Measurements from ENCODE around the gene WFDC1.

Gene WFDC1

DNA sequence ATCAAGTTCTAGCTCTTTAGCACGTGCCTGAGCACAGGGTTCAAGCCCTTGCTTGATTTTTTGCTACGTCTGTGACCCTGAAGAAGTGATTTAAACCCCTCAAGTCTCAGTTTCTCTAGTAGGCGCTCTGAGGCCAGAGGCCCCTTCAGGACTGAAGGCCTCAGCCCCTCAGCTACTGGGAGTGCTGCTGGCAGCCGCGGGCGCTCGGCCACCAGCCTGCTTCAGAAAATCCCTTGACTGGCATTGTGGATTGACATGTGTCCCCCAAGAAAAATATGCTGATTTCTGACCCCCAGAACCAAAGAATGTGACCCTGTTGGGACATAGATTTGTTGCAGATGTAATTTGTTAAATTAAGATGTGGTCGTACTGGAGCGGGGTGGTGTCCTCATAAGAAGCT, 20.2 kb upstream of the WFDC1 start:
- DNase-seq, result no peak

DNA sequence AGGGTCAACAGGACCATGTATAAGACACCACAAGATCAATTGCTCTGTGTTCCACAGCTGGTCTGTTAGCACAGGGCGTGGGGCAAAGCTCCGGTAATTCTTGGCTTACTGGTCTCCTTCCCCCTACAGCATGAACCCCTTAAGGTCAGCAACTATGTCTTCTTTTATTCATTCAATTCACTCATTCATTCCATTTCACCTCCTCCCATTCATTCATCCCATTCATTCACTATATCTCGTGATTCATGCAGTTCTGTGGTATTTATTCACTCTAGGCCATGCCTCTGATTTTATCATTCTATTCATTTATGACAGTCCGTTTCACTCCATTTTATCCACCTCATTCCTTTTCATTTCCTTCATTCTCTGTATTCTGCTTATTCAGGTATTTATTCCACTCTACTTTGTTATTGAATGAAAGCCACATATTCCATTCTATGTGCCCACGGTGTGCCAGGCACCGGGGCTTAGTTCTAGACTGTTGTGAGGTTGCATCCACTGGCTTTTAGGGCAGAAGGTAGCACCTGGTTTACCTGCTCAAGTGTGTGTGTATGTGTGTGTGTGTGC, 19.0 kb upstream of the WFDC1 start:
- DNase-seq, result no peak

GRCh38 chr16:84277244-84277823, 17.3 kb upstream of the WFDC1 start:
- DNase-seq, result peak; percentile 46

- no peak for DNase-seq
These were observed 16.3 kb upstream of the WFDC1 start for GRCh38 chr16:84278333-84278732.

- no peak for DNase-seq
These were observed 15.7 kb upstream of the WFDC1 start for GRCh38 chr16:84278968-84279367.

DNA sequence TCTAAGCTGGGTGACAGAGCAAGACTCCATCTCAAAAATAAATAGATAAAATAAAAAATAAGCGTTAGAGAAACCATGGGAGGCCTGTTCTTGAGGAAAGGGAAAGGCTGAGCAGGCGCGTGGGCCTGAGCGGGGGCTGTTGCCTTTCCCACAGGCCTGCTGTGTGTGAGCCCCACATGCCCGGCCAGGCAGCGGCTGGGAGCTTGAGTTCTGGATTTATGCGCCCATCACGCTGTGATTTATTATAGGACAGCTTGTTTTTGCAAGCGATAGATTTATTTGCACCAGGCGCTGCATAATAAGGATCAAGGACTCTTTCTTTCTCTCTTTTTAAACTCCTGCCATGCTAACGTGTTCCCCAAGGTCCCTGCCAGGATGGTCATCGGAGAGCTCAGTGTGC, 14.8 kb upstream of the WFDC1 start:
- DNase-seq, result no peak

DNA sequence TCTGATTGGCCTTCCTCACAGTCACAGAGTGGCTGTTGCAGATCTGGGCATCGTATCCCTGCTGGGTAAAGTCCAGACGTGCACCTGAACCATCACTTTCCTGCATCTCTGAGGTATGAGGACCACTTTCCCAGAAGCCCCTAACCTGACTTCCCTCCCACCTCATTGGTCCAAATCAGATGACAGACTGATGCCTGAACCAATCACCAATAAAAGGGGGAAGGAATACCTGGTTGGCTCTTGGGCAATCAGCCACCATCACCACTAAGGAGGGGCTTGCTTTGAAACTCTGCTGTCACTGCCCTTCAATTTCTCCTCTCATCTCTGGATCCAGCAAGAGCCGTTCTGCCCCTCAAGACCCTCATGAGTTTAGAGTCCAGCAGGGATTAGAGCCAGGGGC, 13.6 kb upstream of the WFDC1 start:
- no peak for DNase-seq

GRCh38 chr16:84282533-84282932, 12.1 kb upstream of the WFDC1 start:
- DNase-seq, result no peak

DNA sequence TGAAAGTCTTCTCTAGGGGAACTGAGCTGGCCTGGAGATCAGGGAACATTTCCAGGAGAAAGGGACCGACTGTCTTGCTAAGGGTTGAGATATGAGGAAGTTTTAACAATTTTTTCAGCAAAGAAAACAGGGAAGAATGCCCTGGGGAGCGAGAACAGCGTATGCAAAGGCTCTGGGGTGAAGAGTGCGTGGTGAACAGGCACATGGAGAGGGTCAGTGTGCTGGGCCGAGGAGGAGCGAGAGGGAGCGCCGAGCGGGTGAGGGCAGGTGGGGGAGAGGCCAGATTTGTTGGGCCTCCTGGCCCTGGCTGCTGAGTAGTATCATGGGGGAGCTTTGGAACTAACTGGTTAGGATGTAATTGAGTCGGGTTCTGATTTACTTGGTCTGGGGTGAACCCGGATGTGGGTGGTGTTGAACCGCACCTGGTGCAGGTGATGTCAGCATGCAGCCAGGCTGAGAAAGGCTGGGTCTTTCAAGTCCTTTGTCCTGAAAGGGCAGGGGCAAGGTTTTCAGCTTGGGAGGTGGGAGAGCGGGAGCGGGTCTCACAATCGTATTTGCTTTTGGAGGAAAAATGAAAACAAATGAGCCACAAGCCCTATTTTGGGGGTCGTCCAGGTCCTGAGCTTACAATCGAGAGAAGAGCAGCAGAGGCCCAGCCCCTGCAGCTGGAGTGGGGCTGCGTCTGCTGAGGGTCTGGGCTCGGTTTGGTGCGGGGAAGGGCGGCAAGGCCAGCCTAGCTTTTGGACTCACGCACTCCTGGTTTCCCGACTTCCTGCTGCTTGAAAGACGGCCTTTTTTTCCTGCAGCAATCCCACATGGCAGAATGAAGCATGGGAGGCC, 11.1 kb upstream of the WFDC1 start:
- no peak for DNase-seq

DNA sequence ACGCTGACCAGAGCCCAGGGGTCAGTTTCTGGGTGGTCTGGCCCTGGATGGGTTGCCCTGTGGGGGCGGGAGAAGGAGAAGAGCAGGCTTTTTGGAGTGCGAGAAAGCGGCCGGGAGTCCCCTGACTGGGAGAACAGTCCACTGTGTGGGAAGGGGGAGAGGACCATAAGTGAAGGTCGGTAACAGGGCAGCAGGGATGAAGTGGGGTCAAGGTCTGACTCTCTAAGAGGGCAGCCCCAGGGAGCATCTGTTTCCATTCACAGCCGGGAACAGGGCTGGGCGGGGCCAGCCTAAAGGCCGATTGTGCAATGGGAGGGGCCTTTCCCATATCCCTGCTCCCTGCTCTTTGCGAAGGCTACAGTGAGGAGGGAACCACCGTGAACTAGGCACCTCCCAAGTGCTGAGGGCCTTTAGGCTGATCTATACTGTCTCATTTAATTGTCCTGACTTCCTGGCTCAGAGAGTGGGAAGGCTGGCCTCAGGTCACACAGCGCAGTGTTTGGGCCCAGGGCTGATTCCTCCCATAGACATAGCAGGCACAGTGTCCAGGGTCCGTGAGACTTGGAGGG, 10.4 kb upstream of the WFDC1 start:
- no peak for DNase-seq

DNA sequence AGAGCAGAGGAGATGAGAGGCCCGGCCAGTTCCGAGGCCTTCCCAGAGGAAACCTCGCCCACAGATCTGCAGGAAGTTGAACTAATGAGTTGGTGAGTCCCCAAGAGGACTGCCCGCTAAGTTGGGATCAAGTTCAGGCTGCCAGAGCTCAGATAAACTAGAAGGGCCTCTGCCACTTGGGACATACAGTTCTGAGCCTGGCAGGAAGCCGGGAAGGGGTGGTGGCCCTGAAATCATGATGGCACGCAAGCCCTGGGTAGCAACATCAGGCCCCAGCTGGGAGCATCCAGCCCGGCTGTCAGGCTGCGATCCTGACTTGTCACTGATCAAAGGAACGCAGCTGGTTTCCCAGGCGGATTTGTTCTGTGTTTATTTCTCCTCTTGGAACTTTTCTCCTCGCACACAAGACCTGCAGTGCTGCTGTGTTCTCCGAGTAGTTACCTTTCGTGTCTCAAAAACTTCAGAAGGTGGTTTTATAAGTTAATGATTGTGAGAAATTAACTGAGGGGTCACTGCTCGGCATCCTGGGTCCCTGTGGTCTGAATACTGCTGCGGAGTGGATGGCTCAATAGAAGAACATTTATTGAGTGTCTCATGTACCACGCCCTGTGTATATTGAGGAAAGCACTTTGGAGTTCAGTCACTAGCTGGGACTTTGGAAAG, 8.0 kb upstream of the WFDC1 start:
- no peak for DNase-seq

- no peak for DNase-seq
These were observed 5.8 kb upstream of the WFDC1 start for GRCh38 chr16:84288902-84289301.

- no peak for DNase-seq
These were observed 3.5 kb upstream of the WFDC1 start for GRCh38 chr16:84291226-84291625.

- DNase-seq, result no peak
These were observed 2.7 kb upstream of the WFDC1 start for GRCh38 chr16:84292011-84292410.

- no peak for DNase-seq
These were observed 1.3 kb upstream of the WFDC1 start for GRCh38 chr16:84293406-84293805.

DNA sequence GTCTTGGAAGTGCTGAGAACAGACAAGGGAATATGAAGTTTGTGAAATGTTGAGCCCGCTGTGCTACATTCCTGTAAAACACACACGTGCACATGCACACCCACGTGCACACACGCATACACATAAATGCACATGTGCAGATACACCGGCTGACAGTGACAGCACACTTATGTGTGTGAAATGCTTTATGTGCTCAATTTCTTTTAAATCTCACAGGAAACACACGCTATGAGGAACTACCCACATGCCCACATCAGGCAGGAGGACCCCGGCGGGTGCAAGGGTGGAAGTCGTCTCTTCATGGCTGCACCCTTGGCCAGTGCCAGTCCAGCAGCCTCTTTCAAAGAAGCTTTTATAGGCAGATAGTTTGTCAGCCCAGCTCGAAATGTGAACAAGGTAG, 561 bp upstream of the WFDC1 start:
- DNase-seq, result no peak

GRCh38 chr16:84295203-84295860, 654 bp downstream of the WFDC1 start:
- no peak for DNase-seq

- no peak for DNase-seq
These were observed 3.8 kb downstream of the WFDC1 start for GRCh38 chr16:84298376-84298899.

DNA sequence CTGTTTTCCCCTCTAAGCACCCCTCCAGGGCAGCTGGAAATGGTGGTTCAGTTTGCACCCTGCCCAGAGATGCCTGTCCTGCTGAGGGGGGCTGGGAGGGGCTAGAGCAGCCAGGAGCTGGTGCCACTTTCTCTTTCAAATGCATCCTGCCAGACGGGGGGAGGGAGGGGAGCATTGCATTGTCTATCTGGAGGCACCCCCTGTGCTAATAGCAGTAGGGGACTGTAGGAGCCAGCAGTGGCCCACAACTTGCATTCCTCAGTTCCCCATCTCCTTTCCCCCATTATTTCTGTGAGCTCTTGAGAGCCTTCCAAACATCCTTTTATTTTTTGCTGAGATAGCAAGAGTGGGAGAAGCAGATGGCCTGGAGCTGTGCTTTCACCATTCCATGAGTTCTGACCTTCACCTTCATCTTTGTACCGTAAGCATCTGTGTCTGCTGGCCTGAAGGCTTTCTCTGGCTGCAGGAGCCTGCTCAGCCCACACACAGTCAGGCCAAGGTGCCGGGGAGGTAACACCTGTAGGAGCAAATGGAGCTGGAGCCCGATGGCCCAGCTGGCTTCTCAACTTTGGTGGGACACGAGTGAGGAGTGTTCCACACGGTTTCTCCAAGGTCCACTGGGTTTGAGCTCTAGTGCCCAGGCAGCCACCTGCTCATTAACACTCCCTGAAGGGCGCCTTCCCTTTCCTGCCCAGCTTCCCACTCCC, 5.2 kb downstream of the WFDC1 start:
- no peak for DNase-seq

- no peak for DNase-seq
These were observed 7.7 kb downstream of the WFDC1 start for GRCh38 chr16:84302111-84302954.

DNA sequence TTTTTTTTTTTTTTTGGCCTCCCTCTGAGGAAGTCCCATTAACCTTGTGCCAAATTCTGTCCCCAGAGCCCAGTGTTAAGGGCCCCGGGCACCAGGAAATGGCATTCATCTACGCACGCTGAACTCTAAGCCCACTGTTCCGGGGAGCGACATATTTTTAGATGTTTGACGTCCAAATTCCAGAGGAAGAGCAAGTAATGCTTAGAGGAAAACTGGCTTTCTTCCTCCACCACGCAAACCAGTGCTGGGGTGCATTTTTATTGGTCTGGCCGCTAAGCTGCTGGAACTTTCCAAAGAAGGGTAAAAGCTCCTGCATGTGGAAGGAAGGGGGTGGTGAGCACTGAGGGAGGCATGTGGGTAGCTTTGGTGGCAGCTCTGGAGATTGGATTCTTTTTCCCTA, 8.3 kb downstream of the WFDC1 start:
- no peak for DNase-seq

Measured in CD4-positive, alpha-beta T cell treated with Interferon gamma for 1 hour (primary cell).